Stimulated activated naive CD8-positive, alpha-beta T cell treated with anti-CD3 and anti-CD28 coated beads, Interleukin-15, Interleukin-2, amounts not matched to agents 100 U/mL and 50 U/mL, for 24 hours (primary cell): Measurements from ENCODE around the gene SNCG.
"Not testable (repeated sequence)": the region's sequence is repeated elsewhere in the genome, so short reads cannot be mapped to it uniquely, and the experiment has no call there.

Experiments used
- ATAC-seq: fragments of 150-1000 bp; cut with Tn5 transposase; one replicate; pipeline ENCODE4 v1.10.0; 2021
- DNase-seq: peaks from one replicate; pipeline ENCODE4 v3.0.0; 2021

Gene SNCG

GRCh38 chr10:86958116-86958900, at the start of gene SNCG:
Gene SNCG, plus strand, starts transcription at chr10:86958599. Its CDS starts 99 bp downstream, at chr10:86958698.
- DNase-seq (no peak), ATAC-seq (no peak)

- no peak for ATAC-seq
- DNase-seq = no peak
Observed at GRCh38 chr10:86914734-86915133, 43.7 kb upstream of the SNCG start.

GRCh38 chr10:86918022-86918471, 40.4 kb upstream of the SNCG start:
- ATAC-seq (no peak), DNase-seq (no peak)

- no peak for DNase-seq
- ATAC-seq = no peak
Observed at GRCh38 chr10:86922553-86922961, 35.8 kb upstream of the SNCG start.

- ATAC-seq = no peak
- DNase-seq = no peak
Observed at GRCh38 chr10:86929468-86930380, 28.7 kb upstream of the SNCG start.

GRCh38 chr10:86931872-86932271, 26.5 kb upstream of the SNCG start:
- DNase-seq (no peak), ATAC-seq (no peak)

- ATAC-seq (peak; percentile 69), DNase-seq (no peak)
Observed at GRCh38 chr10:86932674-86933073, 25.7 kb upstream of the SNCG start.

GRCh38 chr10:86934162-86934711, 24.2 kb upstream of the SNCG start:
- not testable (repeated sequence) for ATAC-seq, DNase-seq

GRCh38 chr10:86936661-86937501, 21.5 kb upstream of the SNCG start:
- no peak for DNase-seq
- ATAC-seq = no peak

GRCh38 chr10:86937502-86938154, 20.8 kb upstream of the SNCG start:
- no peak for ATAC-seq
- no peak for DNase-seq

GRCh38 chr10:86938260-86938659, 20.1 kb upstream of the SNCG start:
- ATAC-seq (no peak), DNase-seq (no peak)

- not testable (repeated sequence) for DNase-seq, ATAC-seq
Observed at GRCh38 chr10:86940076-86940475, 18.3 kb upstream of the SNCG start.

- ATAC-seq (no peak), DNase-seq (no peak)
Observed at GRCh38 chr10:86940677-86941076, 17.7 kb upstream of the SNCG start.

- DNase-seq (no peak), ATAC-seq (no peak)
Observed at GRCh38 chr10:86941426-86941825, 17.0 kb upstream of the SNCG start.

- DNase-seq = no peak
- ATAC-seq = no peak
Observed at GRCh38 chr10:86941991-86942421, 16.4 kb upstream of the SNCG start.

- DNase-seq (no peak), ATAC-seq (no peak)
Observed at GRCh38 chr10:86942441-86943315, 15.7 kb upstream of the SNCG start.

- DNase-seq = no peak
- ATAC-seq = no peak
Observed at GRCh38 chr10:86943316-86944030, 14.9 kb upstream of the SNCG start.

- no peak for ATAC-seq
- DNase-seq = no peak
Observed at GRCh38 chr10:86944031-86944419, 14.4 kb upstream of the SNCG start.

- ATAC-seq (peak; percentile 16), DNase-seq (no peak)
Observed at GRCh38 chr10:86944471-86944870, 13.9 kb upstream of the SNCG start.

- DNase-seq (no peak), ATAC-seq (no peak)
Observed at GRCh38 chr10:86944907-86945306, 13.5 kb upstream of the SNCG start.
